BLaER1 (cell line): ENCODE data around the gene CASP5.
"Not testable (repeated sequence)": the region's sequence is repeated elsewhere in the genome, so short reads cannot be mapped to it uniquely, and the experiment has no call there.

Experiments
- H3K27ac ChIP-seq: shearing (Covaris generic); formaldehyde crosslinking; 2 replicates; pipeline ENCODE4 v1.8.1; 2022
- H3K27me3 ChIP-seq: shearing (Covaris generic); formaldehyde crosslinking; 2 replicates; pipeline ENCODE4 v1.8.1; 2022
- H3K36me3 ChIP-seq: shearing (Covaris generic); formaldehyde crosslinking; 2 replicates; pipeline ENCODE4 v1.8.1; 2022
- H3K4me1 ChIP-seq: shearing (Covaris generic); formaldehyde crosslinking; 2 replicates; pipeline ENCODE4 v1.8.1; 2022
- H3K4me2 ChIP-seq: shearing (Covaris generic); formaldehyde crosslinking; 2 replicates; pipeline ENCODE4 v1.8.1; 2022
- H3K4me3 ChIP-seq: shearing (Covaris generic); formaldehyde crosslinking; 2 replicates; pipeline ENCODE4 v1.8.1; 2022
- H3K9ac ChIP-seq: shearing (Covaris generic); formaldehyde crosslinking; 2 replicates; pipeline ENCODE4 v1.8.1; 2022
- H3K9me3 ChIP-seq: shearing (Covaris generic); formaldehyde crosslinking; 2 replicates; pipeline ENCODE4 v1.8.1; 2022
- H4K20me1 ChIP-seq: shearing (Covaris generic); formaldehyde crosslinking; 2 replicates; pipeline ENCODE4 v1.8.1; 2022
- Cebpa-rat ChIP-seq: shearing (Covaris generic); IDR thresholded peaks from 2 replicates; pipeline ENCODE4 v1.8.1; 2022

CASP5 gene

GRCh38 chr11:105051559-105051958 is 28.6 kb upstream of the CASP5 start:
- TF ChIP-seq Cebpa-rat = no peak
- no peaks in the 10 kb centered on the region for H4K20me1 ChIP-seq
- H3K4me1 ChIP-seq = no peaks in the 10 kb centered on the region
- no peak overlapping the region for H3K27ac ChIP-seq
- H3K4me3 ChIP-seq = no peak overlapping the region
- H3K9me3 ChIP-seq = no peaks in the 10 kb centered on the region
- no peaks in the 10 kb centered on the region for H3K27me3 ChIP-seq
- H3K4me2 ChIP-seq = no peak overlapping the region
- H3K36me3 ChIP-seq = no peaks in the 10 kb centered on the region
- H3K9ac ChIP-seq = no peak overlapping the region

GRCh38 chr11:105049481-105049880 is 26.5 kb upstream of the CASP5 start:
- no peak for TF ChIP-seq Cebpa-rat
- no peaks in the 10 kb centered on the region for H3K4me1 ChIP-seq
- no peaks in the 10 kb centered on the region for H4K20me1 ChIP-seq
- H3K36me3 ChIP-seq = no peaks in the 10 kb centered on the region
- no peak overlapping the region for H3K4me2 ChIP-seq
- no peaks in the 10 kb centered on the region for H3K9me3 ChIP-seq
- H3K9ac ChIP-seq = no peak overlapping the region
- H3K4me3 ChIP-seq = no peak overlapping the region
- H3K27me3 ChIP-seq = no peaks in the 10 kb centered on the region
- no peak overlapping the region for H3K27ac ChIP-seq

GRCh38 chr11:105046898-105047579 is 24.1 kb upstream of the CASP5 start:
- Histone ChIP-seq H3K4me2 (no peak overlapping the region), H3K36me3 (no peaks in the 10 kb centered on the region), H3K27me3 (no peaks in the 10 kb centered on the region), H3K9me3 (no peaks in the 10 kb centered on the region), H3K9ac (no peak overlapping the region), H3K4me1 (no peaks in the 10 kb centered on the region), H4K20me1 (no peaks in the 10 kb centered on the region), H3K27ac (no peak overlapping the region), H3K4me3 (no peak overlapping the region)
- no peak for TF ChIP-seq Cebpa-rat

GRCh38 chr11:105045676-105046296 is 22.8 kb upstream of the CASP5 start:
- Histone ChIP-seq H3K27ac (no peak overlapping the region), H3K36me3 (no peaks in the 10 kb centered on the region), H3K4me1 (no peaks in the 10 kb centered on the region), H4K20me1 (no peaks in the 10 kb centered on the region), H3K27me3 (no peaks in the 10 kb centered on the region), H3K4me3 (no peak overlapping the region), H3K9me3 (no peaks in the 10 kb centered on the region), H3K4me2 (peak overlapping the region; percentile 60), H3K9ac (no peak overlapping the region)
- TF ChIP-seq Cebpa-rat = no peak

- not testable (repeated sequence) for H3K9me3 ChIP-seq, H3K4me1 ChIP-seq, H3K9ac ChIP-seq, H3K27me3 ChIP-seq, H3K36me3 ChIP-seq, H4K20me1 ChIP-seq
- H3K4me2 ChIP-seq = peak within 1 kb of the TSS; percentile 60
- H3K27ac ChIP-seq = peak within 1 kb of the TSS; percentile 55; the same call in 1 of the 2 replicates
- H3K4me3 ChIP-seq = peak within 1 kb of the TSS; percentile 31; the same call in 1 of the 2 replicates
Measured at GRCh38 chr11:105044557-105045524, 21.9 kb upstream of the CASP5 start, which contains the start of gene CARD16. Gene CARD16 (minus strand): TSS chr11:105045335. CDS start chr11:105045297, 38 bp downstream.

GRCh38 chr11:105042178-105042577 is 19.2 kb upstream of the CASP5 start:
- no peak for TF ChIP-seq Cebpa-rat
- no peak overlapping the region for H3K27ac ChIP-seq
- H3K27me3 ChIP-seq = no peaks in the 10 kb centered on the region
- H4K20me1 ChIP-seq = no peaks in the 10 kb centered on the region
- H3K4me1 ChIP-seq = no peaks in the 10 kb centered on the region
- H3K4me3 ChIP-seq = no peak overlapping the region
- H3K36me3 ChIP-seq = no peaks in the 10 kb centered on the region
- H3K4me2 ChIP-seq = no peak overlapping the region
- H3K9ac ChIP-seq = no peak overlapping the region
- H3K9me3 ChIP-seq = peaks cover 14% of the 10 kb centered on the region

- no peak for TF ChIP-seq Cebpa-rat
- H3K9me3 ChIP-seq = peaks cover 18% of the 10 kb centered on the region
- H3K27me3 ChIP-seq = no peaks in the 10 kb centered on the region
- no peaks in the 10 kb centered on the region for H3K4me1 ChIP-seq
- H3K9ac ChIP-seq = no peak overlapping the region
- no peak overlapping the region for H3K4me3 ChIP-seq
- no peaks in the 10 kb centered on the region for H3K36me3 ChIP-seq
- H3K27ac ChIP-seq = no peak overlapping the region
- H3K4me2 ChIP-seq = no peak overlapping the region
- H4K20me1 ChIP-seq = no peaks in the 10 kb centered on the region
Measured at GRCh38 chr11:105040703-105041102, 17.7 kb upstream of the CASP5 start.

- H3K9me3 ChIP-seq = peaks cover 18% of the 10 kb centered on the region
- peak within 1 kb of the TSS; percentile 56; the same call in 1 of the 2 replicates for H3K27ac ChIP-seq
- no peaks in the 10 kb centered on the region for H3K27me3 ChIP-seq
- H3K4me1 ChIP-seq = 0 out of 2 replicates have a peak, but pooled peaks cover 8% of the 10 kb centered on the region
- TF ChIP-seq Cebpa-rat = no peak
- no peaks in the 10 kb centered on the region for H3K36me3 ChIP-seq
- H4K20me1 ChIP-seq = no peaks in the 10 kb centered on the region
- H3K4me2 ChIP-seq = peak within 1 kb of the TSS; percentile 56
- H3K4me3 ChIP-seq = no peak within 1 kb of the TSS
- peak within 1 kb of the TSS; percentile 47; the same call in 1 of the 2 replicates for H3K9ac ChIP-seq
Measured at GRCh38 chr11:105034813-105035620, 12.0 kb upstream of the CASP5 start, which contains the start of gene CASP1. Gene CASP1 (minus strand): TSS chr11:105035144. CDS start chr11:105035113, 31 bp downstream.

GRCh38 chr11:105034388-105034787 is 11.4 kb upstream of the CASP5 start:
- H3K27me3 ChIP-seq = not testable (repeated sequence)

More at GRCh38 chr11:105034388-105034787, 11.4 kb upstream of the CASP5 start:
- Histone ChIP-seq H3K4me2 (peak overlapping the region; percentile 56), H3K27ac (peak overlapping the region; percentile 56; the same call in 1 of the 2 replicates), H3K9me3 (peaks cover 18% of the 10 kb centered on the region)
- not testable (repeated sequence) for H3K9ac ChIP-seq, H3K4me3 ChIP-seq, H3K36me3 ChIP-seq, H3K4me1 ChIP-seq, H4K20me1 ChIP-seq
